Nephron (organoid): ENCODE data around the gene DHX38.

Experiments
- H3K27ac Mint-ChIP-seq, 3 experiments: 2 replicates each; pipeline ENCODE4 v1.8.0; 2020; ENCODE audit warnings: mixed read lengths in 3 of 3, mild to moderate bottlenecking in 2 of 3, moderate library complexity in 1 of 3
- H3K27me3 Mint-ChIP-seq: 2 replicates; pipeline ENCODE4 v1.8.0; 2021; ENCODE audit warnings: low read depth, mild to moderate bottlenecking, moderate library complexity, mixed read lengths
- H3K36me3 Mint-ChIP-seq: 2 replicates; pipeline ENCODE4 v1.8.0; 2020; ENCODE audit warnings: low read depth, mixed read lengths
- H3K4me1 Mint-ChIP-seq: 2 replicates; pipeline ENCODE4 v1.8.0; 2020; ENCODE audit warnings: mixed read lengths
- H3K4me3 Mint-ChIP-seq, 3 experiments: 2 replicates each; pipeline ENCODE4 v1.8.0; 2020; ENCODE audit warnings: mild to moderate bottlenecking in 3 of 3, mixed read lengths in 3 of 3, moderate library complexity in 2 of 3
- H3K9me3 Mint-ChIP-seq: 2 replicates; pipeline ENCODE4 v1.8.0; 2020; ENCODE audit warnings: mixed read lengths
- CTCF ChIP-seq, 3 experiments: fragments of 200-600 bp; sonication (generic); IDR thresholded peaks; one replicate each; pipeline ENCODE4 v1.5.0; 2021; ENCODE audit warnings: antibody characterized with exemption in 3 of 3; ENCODE audit not compliant: unreplicated experiment in 3 of 3

Gene DHX38

GRCh38 chr16:72093448-72094265, at the start of gene DHX38, which contains the start of gene TXNL4B:
Gene DHX38 (plus strand): TSS chr16:72093847. CDS start chr16:72096158, 2,311 bp downstream.
Gene TXNL4B (minus strand): TSS chr16:72093620. CDS start chr16:72090749, 2,871 bp downstream.
- Mint-ChIP-seq H3K36me3 (peaks cover 47% of the 10 kb centered on the region), H3K9me3 (no peaks in the 10 kb centered on the region), H3K4me1 (peaks cover 37% of the 10 kb centered on the region), H3K27ac (peak within 1 kb of the TSS; percentile 48 to 98 (median 97)), H3K27me3 (no peaks in the 10 kb centered on the region), H3K4me3 (peak within 1 kb of the TSS; percentile 98 to 100 (median 98))
- TF ChIP-seq CTCF (IDR thresholded peaks at IDR 0.05; ENCODE audit: unreplicated experiment in 3 of 3) = no peak

DNA sequence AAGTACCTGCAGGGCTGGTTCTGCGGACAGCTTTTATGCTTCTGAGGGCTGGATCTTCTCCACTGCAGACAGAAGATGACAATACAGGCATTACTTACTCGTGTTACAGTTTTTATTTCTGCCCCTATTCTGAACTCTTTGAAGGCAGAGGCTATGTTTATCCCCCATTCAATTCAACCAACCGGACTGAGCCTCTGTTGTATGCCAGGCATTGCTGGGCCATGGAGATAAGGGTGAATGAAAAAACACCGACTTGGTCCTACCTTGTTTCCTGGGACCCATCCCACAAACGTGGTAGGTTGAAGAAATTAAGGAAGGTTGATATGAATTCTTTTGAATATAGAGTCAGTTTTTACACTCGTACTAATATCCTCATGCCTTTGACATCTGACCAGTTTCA, 49.4 kb upstream of the DHX38 start:
- Mint-ChIP-seq H3K4me3 (no peak overlapping the region), H3K9me3 (peaks cover 4% of the 10 kb centered on the region), H3K27ac (no peak overlapping the region), H3K36me3 (peaks cover 10% of the 10 kb centered on the region), H3K27me3 (no peaks in the 10 kb centered on the region), H3K4me1 (peaks cover 6% of the 10 kb centered on the region)
- no peak for TF ChIP-seq CTCF (IDR thresholded peaks at IDR 0.05; ENCODE audit: unreplicated experiment in 3 of 3)

- no peak for TF ChIP-seq CTCF (IDR thresholded peaks at IDR 0.05; ENCODE audit: unreplicated experiment in 3 of 3)
- peaks cover 1% of the 10 kb centered on the region for H3K27me3 Mint-ChIP-seq
- no peak overlapping the region for H3K27ac Mint-ChIP-seq
- no peak overlapping the region for H3K4me3 Mint-ChIP-seq
- H3K9me3 Mint-ChIP-seq = peaks cover 7% of the 10 kb centered on the region
- H3K36me3 Mint-ChIP-seq = peaks cover 12% of the 10 kb centered on the region
- H3K4me1 Mint-ChIP-seq = peaks cover 6% of the 10 kb centered on the region
Measured at GRCh38 chr16:72044825-72045359, 48.8 kb upstream of the DHX38 start.

DNA sequence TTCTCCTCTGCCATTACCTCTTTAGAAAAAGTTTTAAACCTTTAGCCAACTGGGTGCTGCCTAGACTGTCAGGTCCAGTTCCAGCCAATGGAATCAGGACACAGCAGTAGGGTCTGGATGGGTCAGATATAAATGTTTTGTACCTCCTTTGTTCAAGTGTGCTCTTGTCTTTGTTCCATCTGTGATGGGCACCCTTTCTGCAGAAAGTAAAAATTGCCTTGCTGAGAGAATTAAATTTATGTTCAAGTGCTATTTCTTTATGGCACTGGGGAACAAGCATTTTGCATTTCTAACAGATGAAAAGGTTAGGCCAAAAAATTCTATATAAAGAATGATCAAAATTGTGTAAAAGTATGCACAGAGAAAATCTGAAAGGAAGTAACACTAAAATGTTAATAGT, 44.5 kb upstream of the DHX38 start:
- Mint-ChIP-seq H3K4me1 (no peaks in the 10 kb centered on the region), H3K9me3 (peaks cover 8% of the 10 kb centered on the region), H3K36me3 (peaks cover 8% of the 10 kb centered on the region), H3K27me3 (peaks cover 12% of the 10 kb centered on the region), H3K4me3 (no peak overlapping the region), H3K27ac (no peak overlapping the region)
- no peak for TF ChIP-seq CTCF (IDR thresholded peaks at IDR 0.05; ENCODE audit: unreplicated experiment in 3 of 3)

DNA sequence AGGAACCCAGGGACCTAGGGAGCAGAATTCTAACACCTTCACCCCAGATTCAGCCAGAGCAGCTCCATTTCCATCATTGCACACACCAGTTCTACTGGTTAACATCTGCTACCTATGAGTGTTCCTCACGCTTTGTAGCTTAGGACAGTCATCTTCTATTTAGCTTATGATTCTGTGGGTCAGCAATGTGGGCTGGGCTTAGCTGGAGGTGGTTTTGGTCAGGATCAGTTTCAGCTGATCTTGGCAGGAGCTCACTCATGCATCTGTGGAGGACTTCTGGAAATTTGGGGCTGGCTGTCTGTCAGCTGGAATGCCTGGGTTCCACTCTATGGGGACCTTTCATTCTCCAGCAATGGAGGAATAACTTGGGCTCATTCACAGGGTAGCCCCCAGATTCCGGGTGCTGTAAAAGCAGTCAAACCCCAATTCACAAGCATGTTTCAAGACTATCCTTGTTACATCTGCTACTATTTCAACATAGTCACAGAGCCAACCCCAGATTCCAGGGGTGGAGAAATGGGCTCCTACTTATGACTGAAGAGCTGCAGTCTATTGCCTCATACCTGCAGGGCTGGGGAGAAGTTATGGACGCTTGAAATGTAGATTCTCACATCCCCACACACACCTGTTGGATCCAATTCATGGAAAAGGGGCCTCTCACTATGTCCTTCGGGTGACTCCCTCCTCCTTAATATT, 42.7 kb upstream of the DHX38 start:
- Mint-ChIP-seq H3K9me3 (peaks cover 8% of the 10 kb centered on the region), H3K36me3 (peaks cover 8% of the 10 kb centered on the region), H3K27ac (no peak overlapping the region), H3K4me3 (no peak overlapping the region), H3K27me3 (peaks cover 12% of the 10 kb centered on the region), H3K4me1 (no peaks in the 10 kb centered on the region)
- no peak for TF ChIP-seq CTCF (IDR thresholded peaks at IDR 0.05; ENCODE audit: unreplicated experiment in 3 of 3)
